CD4-positive, alpha-beta T cell (primary cell): ENCODE measurements around the gene RAB25. TPM values are rescaled to one million over a fixed set of nuclear protein-coding genes. Genes with fewer than 3 reads are reported as not detected.

Source experiments
- ATAC-seq: fragments of 200-7000 bp; cut with Tn5 transposase; one replicate; pipeline ENCODE4 v1.10.0; 2022; ENCODE audit warnings: mild to moderate bottlenecking; ENCODE audit not compliant: poor library complexity
- CTCF ChIA-PET: fragments of 350-600 bp; sonication (Branson Sonifier 250); formaldehyde crosslinking; loops from one replicate; lab custom pipeline; 2021; ENCODE audit warnings: antibody characterized with exemption, inconsistent platforms; lab: Charles Lee
- POLR2A ChIA-PET: fragments of 350-600 bp; sonication (Branson Sonifier 250); formaldehyde crosslinking; loops from one replicate; lab custom pipeline; 2021; ENCODE audit warnings: antibody characterized with exemption, inconsistent platforms; lab: Charles Lee
- DNase-seq, 14 experiments: peaks; one replicate each; pipeline ENCODE4 v3.0.0-alpha.2; 2013 to 2020; ENCODE audit warnings: mixed read lengths in 2 of 14
- H3K27ac ChIP-seq, 2 donors: one replicate each; pipeline versions ENCODE4 v1.5.1 to v1.7.0; 2013; ENCODE audit warnings: low read length in 2 of 2, low read depth in 1 of 2, mild to moderate bottlenecking in 1 of 2
- H3K27me3 ChIP-seq, 2 experiments: 1 replicate in 1 of 2; 2 replicates in 1 of 2; pipeline versions ENCODE4 v1.6.1 to v1.7.0; 2013; ENCODE audit warnings: low read length in 2 of 2, control low read depth in 1 of 2, mild to moderate bottlenecking in 1 of 2, moderate library complexity in 1 of 2; ENCODE audit not compliant: insufficient read depth in 2 of 2, control insufficient read depth in 1 of 2
- H3K36me3 ChIP-seq: one replicate; pipeline ENCODE4 v1.6.1; 2013; ENCODE audit warnings: low read length, control low read depth; ENCODE audit not compliant: insufficient read depth
- H3K4me1 ChIP-seq: one replicate; pipeline ENCODE4 v1.6.1; 2013; ENCODE audit warnings: low read length, control low read depth; ENCODE audit not compliant: insufficient read depth
- H3K4me3 ChIP-seq: one replicate; pipeline ENCODE4 v1.5.1; 2013; ENCODE audit warnings: mild to moderate bottlenecking, low read length, moderate library complexity
- H3K9me3 ChIP-seq, 2 experiments: 1 replicate in 1 of 2; 2 replicates in 1 of 2; pipeline versions ENCODE4 v1.6.1 to v1.7.0; 2013; ENCODE audit warnings: low read length in 2 of 2, mild to moderate bottlenecking in 2 of 2, control low read depth in 1 of 2, moderate library complexity in 1 of 2; ENCODE audit not compliant: control insufficient read depth in 1 of 2, insufficient read depth in 1 of 2
- H3K27ac Mint-ChIP-seq: one replicate; pipeline ENCODE4 v1.8.0; 2020; ENCODE audit warnings: mixed read lengths
- H3K27me3 Mint-ChIP-seq: one replicate; pipeline ENCODE4 v1.8.0; 2021; ENCODE audit warnings: mixed read lengths
- H3K36me3 Mint-ChIP-seq: one replicate; pipeline ENCODE4 v1.8.0; 2021; ENCODE audit warnings: low read depth, mixed read lengths
- H3K4me1 Mint-ChIP-seq: one replicate; pipeline ENCODE4 v1.8.0; 2021; ENCODE audit warnings: low read depth, mixed read lengths
- H3K4me3 Mint-ChIP-seq: one replicate; pipeline ENCODE4 v1.8.0; 2020; ENCODE audit warnings: mild to moderate bottlenecking, mixed read lengths
- H3K9me3 Mint-ChIP-seq: one replicate; pipeline ENCODE4 v1.8.0; 2020; ENCODE audit warnings: mixed read lengths
- intact Hi-C, 2 experiments: fragments of 100-400 bp; cut with DNase I in 1 of 2; cut with micrococcal nuclease in 1 of 2; formaldehyde crosslinking; loops; one replicate each; pipeline versions ENCODE4 v1.15.1 to v1.9.0; 2023 to 2025; cut with DNase I, micrococcal nuclease
- total RNA-seq, 174 experiments: library from RNA in 2 of 174; stranded (reverse) in 2 of 174; gene quantifications; one replicate each; pipeline ENCODE4 v1.2.3 and lab custom pipeline; 2021 to 2026
- TF ChIP-seq, protein P1 (sequence below): fragments of 200-600 bp; IDR thresholded peaks from one replicate; pipeline ENCODE4 v1.8.0; 2022; ENCODE audit warnings: antibody characterized with exemption, mild to moderate bottlenecking

The RAB25 gene
- total RNA-seq, 2 experiments from 2014 or later: 0.58 to 1.3 TPM

DNA sequence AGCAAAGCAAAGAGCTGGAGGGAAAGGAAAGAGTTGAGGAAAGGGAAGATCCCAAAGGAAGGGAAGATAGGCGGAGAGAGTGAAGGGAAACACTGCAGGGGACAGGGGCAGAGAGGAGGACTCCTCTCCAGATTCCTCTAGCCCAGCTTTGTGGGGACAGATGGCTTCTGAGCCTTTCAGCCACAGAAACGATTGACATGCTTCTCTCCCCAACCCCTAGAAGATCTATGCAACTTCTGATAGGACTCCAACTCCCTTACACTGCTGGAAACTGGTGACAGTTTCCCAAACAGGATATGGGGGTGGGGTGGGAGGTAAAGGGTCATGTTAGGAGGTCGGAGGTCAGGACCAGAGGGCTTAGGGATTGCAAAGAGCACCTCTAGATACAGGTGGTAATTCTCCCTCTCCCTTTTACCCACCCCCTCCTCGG, 14.8 kb downstream of the RAB25 start:
- Mint-ChIP-seq H3K4me1 (no peaks in the 10 kb centered on the region), H3K4me3 (no peak overlapping the region), H3K27me3 (peaks cover 4% of the 10 kb centered on the region), H3K36me3 (no peaks in the 10 kb centered on the region), H3K27ac (no peak overlapping the region), H3K9me3 (no peaks in the 10 kb centered on the region)
- ChIA-PET CTCF (no interaction called here), POLR2A (interaction anchor here (1.1 kb wide), 1 partner anchor 137 kb away, joined by 3 read pairs; the partner anchor contains the start of gene PMF1)
- DNase-seq (no peak), ATAC-seq (no peak)
- H3K27ac ChIP-seq: no peak overlapping the region
- no peaks in the 10 kb centered on the region for H3K4me1 ChIP-seq
- no peak overlapping the region for H3K4me3 ChIP-seq
- intact Hi-C loops: no loop called here
- no peaks in the 10 kb centered on the region for H3K27me3 ChIP-seq
- TF ChIP-seq, protein P1, sequence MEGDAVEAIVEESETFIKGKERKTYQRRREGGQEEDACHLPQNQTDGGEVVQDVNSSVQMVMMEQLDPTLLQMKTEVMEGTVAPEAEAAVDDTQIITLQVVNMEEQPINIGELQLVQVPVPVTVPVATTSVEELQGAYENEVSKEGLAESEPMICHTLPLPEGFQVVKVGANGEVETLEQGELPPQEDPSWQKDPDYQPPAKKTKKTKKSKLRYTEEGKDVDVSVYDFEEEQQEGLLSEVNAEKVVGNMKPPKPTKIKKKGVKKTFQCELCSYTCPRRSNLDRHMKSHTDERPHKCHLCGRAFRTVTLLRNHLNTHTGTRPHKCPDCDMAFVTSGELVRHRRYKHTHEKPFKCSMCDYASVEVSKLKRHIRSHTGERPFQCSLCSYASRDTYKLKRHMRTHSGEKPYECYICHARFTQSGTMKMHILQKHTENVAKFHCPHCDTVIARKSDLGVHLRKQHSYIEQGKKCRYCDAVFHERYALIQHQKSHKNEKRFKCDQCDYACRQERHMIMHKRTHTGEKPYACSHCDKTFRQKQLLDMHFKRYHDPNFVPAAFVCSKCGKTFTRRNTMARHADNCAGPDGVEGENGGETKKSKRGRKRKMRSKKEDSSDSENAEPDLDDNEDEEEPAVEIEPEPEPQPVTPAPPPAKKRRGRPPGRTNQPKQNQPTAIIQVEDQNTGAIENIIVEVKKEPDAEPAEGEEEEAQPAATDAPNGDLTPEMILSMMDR: no peak
- H3K36me3 ChIP-seq: no peaks in the 10 kb centered on the region
- no peaks in the 10 kb centered on the region for H3K9me3 ChIP-seq

DNA sequence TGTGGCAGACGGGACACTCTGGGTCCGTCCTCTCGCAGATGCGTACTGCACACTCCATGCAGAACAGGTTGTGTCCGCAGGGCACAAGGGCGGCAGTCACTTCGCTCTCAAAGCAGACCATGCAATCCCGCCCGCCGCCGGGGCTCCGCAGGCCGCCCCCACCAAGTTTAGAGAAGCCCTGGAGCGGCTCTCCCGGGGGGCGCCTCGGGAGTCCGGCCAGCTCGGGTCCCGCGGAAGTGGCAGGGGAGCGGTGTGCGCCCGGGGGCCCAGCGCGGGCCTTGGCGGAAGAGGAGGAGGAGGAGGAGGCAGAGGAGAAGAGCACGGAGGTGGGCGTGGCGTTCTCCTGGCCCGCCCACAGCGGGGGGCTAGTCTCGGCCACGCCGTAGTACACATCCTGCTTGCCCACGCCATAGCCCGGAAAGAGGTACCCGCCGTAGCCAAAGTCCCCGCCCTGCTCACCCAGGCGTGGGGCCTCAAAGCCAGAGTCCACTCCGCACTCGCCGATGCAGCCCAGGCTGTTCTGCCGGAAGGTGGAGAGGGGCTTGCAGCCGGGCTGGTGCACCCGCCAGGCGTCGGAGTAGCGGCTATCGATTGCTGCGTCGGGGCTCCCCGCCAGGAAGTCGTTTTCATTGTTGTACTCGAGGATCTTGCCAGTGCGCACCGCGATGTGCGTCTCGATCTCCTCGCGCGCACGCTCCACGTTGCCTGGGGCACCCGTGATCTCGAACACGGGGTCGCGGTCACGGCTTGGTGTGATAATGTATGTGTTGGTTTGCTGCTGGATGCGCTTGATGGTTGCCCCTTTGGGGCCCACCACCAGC, 15.9 kb downstream of the RAB25 start:
- CTCF ChIA-PET: no interaction called here
- H3K9me3 Mint-ChIP-seq: no peaks in the 10 kb centered on the region
- Histone ChIP-seq H3K27me3 (peaks cover 0 to 2% of the 10 kb centered on the region in 2 experiments), H3K27ac (no peak overlapping the region), H3K4me3 (peak overlapping the region; percentile 5), H3K36me3 (no peaks in the 10 kb centered on the region), H3K4me1 (peaks cover 6% of the 10 kb centered on the region), H3K9me3 (no peaks in the 10 kb centered on the region)
- H3K27ac Mint-ChIP-seq: no peak overlapping the region
- peak in 1 of 14 experiments; percentile 16 for DNase-seq
- H3K4me1 Mint-ChIP-seq: no peaks in the 10 kb centered on the region
- intact Hi-C loops: no loop called here
- H3K36me3 Mint-ChIP-seq: no peaks in the 10 kb centered on the region
- POLR2A ChIA-PET: interaction anchor here (1.1 kb wide), 1 partner anchor 136 kb away, joined by 3 read pairs; the partner anchor contains the start of gene PMF1
- peaks cover 4% of the 10 kb centered on the region for H3K27me3 Mint-ChIP-seq
- no peak overlapping the region for H3K4me3 Mint-ChIP-seq
- TF ChIP-seq, protein P1: no peak
- no peak for ATAC-seq

DNA sequence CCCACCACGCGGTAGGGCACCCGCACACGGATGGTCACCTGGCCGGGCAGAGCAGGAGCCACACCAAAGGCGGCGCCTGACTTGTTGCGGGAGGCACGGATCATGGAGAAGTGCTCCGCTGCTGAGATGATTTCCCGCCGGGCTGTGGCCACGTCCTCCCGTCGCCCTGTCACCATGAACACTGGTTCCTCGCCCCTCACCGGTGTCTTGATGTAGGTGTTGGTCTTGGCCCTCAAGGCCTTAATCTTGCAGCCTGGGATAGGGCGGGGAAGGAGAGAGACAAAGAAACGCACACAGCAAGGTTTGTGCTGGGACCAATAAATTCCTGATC, 16.4 kb downstream of the RAB25 start:
- H3K4me1 Mint-ChIP-seq: no peaks in the 10 kb centered on the region
- no peak for ATAC-seq
- ChIA-PET POLR2A (no interaction called here), CTCF (no interaction called here)
- H3K9me3 Mint-ChIP-seq: no peaks in the 10 kb centered on the region
- H3K36me3 Mint-ChIP-seq: no peaks in the 10 kb centered on the region
- no peak overlapping the region for H3K4me3 Mint-ChIP-seq
- Histone ChIP-seq H3K36me3 (no peaks in the 10 kb centered on the region), H3K4me3 (no peak overlapping the region), H3K9me3 (no peaks in the 10 kb centered on the region), H3K27me3 (peaks cover 0 to 6% of the 10 kb centered on the region in 2 experiments), H3K4me1 (peaks cover 11% of the 10 kb centered on the region), H3K27ac (no peak overlapping the region)
- peaks cover 4% of the 10 kb centered on the region for H3K27me3 Mint-ChIP-seq
- TF ChIP-seq, protein P1: no peak
- no peak for DNase-seq
- H3K27ac Mint-ChIP-seq: no peak overlapping the region
- intact Hi-C loops: no loop called here
